ENCODE measurements around the gene DCPS.

- no peak for TF ChIP-seq POLR2AphosphoS5 (IDR thresholded peaks at IDR 0.05; ENCODE audit: low read depth, low read length)
- TF ChIP-seq REST (IDR thresholded peaks at IDR 0.05; ENCODE audit: insufficient read depth in 1 of 2, low read depth in 2 of 2, low read length in 2 of 2) = no peak
Measured at GRCh38 chr11:126343051-126343450, 39.2 kb downstream of the DCPS start.

Data from PFSK-1 (cell line).